ENCODE results near the gene GRIN3A.
"Not testable (repeated sequence)": the region's sequence is repeated elsewhere in the genome, so short reads cannot be mapped to it uniquely, and the experiment has no call there.

Gene GRIN3A

GRCh38 chr9:101628173-101628572 is 110.3 kb downstream of the GRIN3A start:
- DNase-seq: no peak

GRCh38 chr9:101626295-101626694 is 112.2 kb downstream of the GRIN3A start:
- no peak for DNase-seq

- DNase-seq: no peak
Measured at GRCh38 chr9:101625876-101626275, 112.6 kb downstream of the GRIN3A start.

GRCh38 chr9:101620452-101620851 is 118.0 kb downstream of the GRIN3A start:
- no peak for DNase-seq

- no peak for DNase-seq
Measured at GRCh38 chr9:101618698-101619097, 119.7 kb downstream of the GRIN3A start.

- DNase-seq: no peak
Measured at GRCh38 chr9:101605547-101605946, 132.9 kb downstream of the GRIN3A start.

GRCh38 chr9:101604296-101604695 is 134.2 kb downstream of the GRIN3A start:
- DNase-seq: no peak

GRCh38 chr9:101601904-101602765 is 136.3 kb downstream of the GRIN3A start:
- DNase-seq: peak; percentile 60

GRCh38 chr9:101594796-101595195 is 143.7 kb downstream of the GRIN3A start, which contains the start of gene PPP3R2:
Gene PPP3R2 (minus strand): TSS chr9:101594969. CDS start chr9:101594921, 48 bp downstream.
- DNase-seq: no peak

GRCh38 chr9:101593345-101593744 is 145.1 kb downstream of the GRIN3A start:
- no peak for DNase-seq

GRCh38 chr9:101592788-101593187 is 145.7 kb downstream of the GRIN3A start:
- DNase-seq: no peak

GRCh38 chr9:101591787-101592446 is 146.5 kb downstream of the GRIN3A start:
- DNase-seq: no peak

- no peak for DNase-seq
Measured at GRCh38 chr9:101590901-101591300, 147.5 kb downstream of the GRIN3A start.

GRCh38 chr9:101590074-101590473 is 148.4 kb downstream of the GRIN3A start:
- DNase-seq: not testable (repeated sequence)

- no peak for DNase-seq
Measured at GRCh38 chr9:101587332-101588043, 151.0 kb downstream of the GRIN3A start.

GRCh38 chr9:101586651-101587050 is 151.8 kb downstream of the GRIN3A start:
- no peak for DNase-seq

GRCh38 chr9:101585740-101586139 is 152.7 kb downstream of the GRIN3A start:
- DNase-seq: no peak

- DNase-seq: no peak
Measured at GRCh38 chr9:101582553-101582952, 155.9 kb downstream of the GRIN3A start.

- no peak for DNase-seq
Measured at GRCh38 chr9:101579711-101580545, 158.5 kb downstream of the GRIN3A start.

GRCh38 chr9:101578378-101578777 is 160.1 kb downstream of the GRIN3A start:
- no peak for DNase-seq

- DNase-seq: no peak
Measured at GRCh38 chr9:101574731-101575333, 163.6 kb downstream of the GRIN3A start.

GRCh38 chr9:101572316-101572715 is 166.1 kb downstream of the GRIN3A start:
- no peak for DNase-seq

All from COR-L47 (cell line).